Panc1 (cell line): ENCODE results near the gene CCT7. TPM values are rescaled to one million over a fixed set of nuclear protein-coding genes. Genes with fewer than 3 reads are reported as not detected.

Source experiments
- ATAC-seq: fragments of 200-7000 bp; cut with Tn5 transposase; 2 replicates; pipeline ENCODE4 v1.9.1; 2020; ENCODE audit warnings: mild to moderate bottlenecking, moderate library complexity
- BruUV-seq: library from RNA; stranded (reverse); fragments of 400-500 nt; replicated peaks from 2 replicates; lab custom pipeline; 2021; lab: Mats Ljungman, UMichigan
- CTCF ChIA-PET: fragments of 300-600 bp; sonication (Branson Sonifier 250); formaldehyde crosslinking; loops from one replicate; lab custom pipeline; 2022; ENCODE audit warnings: antibody characterized with exemption; lab: Charles Lee
- POLR2A ChIA-PET: fragments of 300-600 bp; sonication (Branson Sonifier 250); formaldehyde crosslinking; loops from one replicate; lab custom pipeline; 2022; ENCODE audit warnings: antibody characterized with exemption; lab: Charles Lee
- DNase-seq: peaks from one replicate; pipeline ENCODE4 v3.0.0-alpha.2; 2010; ENCODE audit warnings: low read depth, low spot score
- H3K27ac ChIP-seq: 2 replicates; pipeline ENCODE4 v1.5.1; 2011; ENCODE audit warnings: mild to moderate bottlenecking, low read length, inconsistent platforms
- H3K27me3 ChIP-seq: fragments of 200-500 bp; sonication (Bioruptor generic); 2 replicates; pipeline ENCODE4 v1.6.0; 2014; ENCODE audit warnings: low read length, inconsistent platforms; ENCODE audit not compliant: control insufficient read depth, insufficient read depth
- H3K36me3 ChIP-seq: fragments of 200-500 bp; sonication (Bioruptor generic); 2 replicates; pipeline ENCODE4 v1.5.1; 2014; ENCODE audit warnings: inconsistent platforms, mild to moderate bottlenecking, low read length, moderate library complexity; ENCODE audit not compliant: control insufficient read depth, insufficient read depth
- H3K4me1 ChIP-seq: 2 replicates; pipeline ENCODE4 v1.5.1; 2011; ENCODE audit warnings: inconsistent platforms, mild to moderate bottlenecking, low read length, moderate library complexity; ENCODE audit not compliant: control insufficient read depth, insufficient read depth
- H3K4me3 ChIP-seq, 2 experiments: 2 replicates each; pipeline ENCODE4 v1.5.1; 2011 to 2012; ENCODE audit warnings: low read depth in 2 of 2, low read length in 2 of 2, mild to moderate bottlenecking in 2 of 2, inconsistent platforms in 1 of 2, moderate library complexity in 1 of 2
- H3K9me3 ChIP-seq: fragments of 200-500 bp; sonication (Bioruptor generic); 2 replicates; pipeline ENCODE4 v1.5.1; 2014; ENCODE audit warnings: low read depth, mild to moderate bottlenecking, inconsistent platforms, low read length, moderate library complexity; ENCODE audit not compliant: control insufficient read depth, insufficient read depth
- POLR2AphosphoS5 ChIP-seq: IDR thresholded peaks from 2 replicates; pipeline ENCODE4 v1.6.1; 2012; ENCODE audit warnings: mild to moderate bottlenecking, low read depth, low read length, moderate library complexity
- SIN3A ChIP-seq: IDR thresholded peaks from 2 replicates; pipeline ENCODE4 v1.6.1; 2012; ENCODE audit warnings: low read depth, mild to moderate bottlenecking, low read length, moderate library complexity, borderline replicate concordance; ENCODE audit not compliant: insufficient read depth
- TCF7L2 ChIP-seq: IDR thresholded peaks from 2 replicates; pipeline ENCODE4 v1.6.1; 2011; ENCODE audit warnings: mild to moderate bottlenecking, low read depth, low read length, inconsistent platforms
- in situ Hi-C: cut with HindIII; loops from 2 replicates; pipeline ENCODE4 v1.10.0; 2016; ENCODE audit warnings: low sequenced_read_pairs, low pct_unique_long_range_greater_than_20kb
- intact Hi-C: fragments of 100-400 bp; cut with micrococcal nuclease; formaldehyde crosslinking; loops from one replicate; pipeline ENCODE4 v1.10.0; 2022; ENCODE audit not compliant: unreplicated experiment
- total RNA-seq: library from RNA; stranded (reverse); gene quantifications from one replicate; pipeline ENCODE4 v1.2.1, GENCODE V29; 2021; ENCODE audit not compliant: unreplicated experiment
- TF ChIP-seq, protein P1 (sequence below): fragments of 450-650 bp; IDR thresholded peaks from 2 replicates; pipeline ENCODE4 v1.5.1; 2017; ENCODE audit warnings: mild to moderate bottlenecking
- TF ChIP-seq, protein P2 (sequence below), 2 experiments: IDR thresholded peaks; 2 replicates each; pipeline ENCODE4 v1.6.1; 2011 to 2012; ENCODE audit warnings: low read depth in 2 of 2, control low read depth in 1 of 2, low read length in 1 of 2, mild to moderate bottlenecking in 1 of 2, moderate library complexity in 1 of 2; ENCODE audit not compliant: insufficient read depth in 1 of 2

CCT7 gene
- total RNA-seq, 1 experiment from 2014 or later = 426 TPM

DNA sequence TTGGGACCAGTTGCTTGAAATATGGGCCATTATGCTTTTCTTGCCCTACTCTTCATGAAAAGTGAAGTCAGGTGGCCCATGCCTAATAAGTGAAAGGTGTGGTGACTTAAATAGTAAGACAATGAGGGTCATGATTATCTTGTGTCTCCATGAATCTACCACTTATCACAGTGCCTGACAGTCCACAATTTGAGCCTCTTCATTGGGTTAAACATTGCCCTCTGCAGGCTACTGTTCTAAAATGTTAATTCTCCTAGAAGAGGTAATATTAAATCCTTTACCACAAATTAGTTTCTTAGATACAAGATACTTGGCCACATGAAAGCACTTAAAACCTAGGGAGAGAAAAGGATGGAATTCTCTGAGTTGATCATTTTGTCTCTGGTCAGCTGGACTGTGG is 55.2 kb downstream of the CCT7 start:
- DNase-seq = no peak
- ATAC-seq = no peak
- no peaks in the 10 kb centered on the region for H3K36me3 ChIP-seq
- in situ Hi-C loops (no loop called here), intact Hi-C loops (no loop called here)
- POLR2A ChIA-PET = no interaction called here
- 0 out of 2 replicates have a peak, but pooled peaks cover 5% of the 10 kb centered on the region for H3K4me1 ChIP-seq
- CTCF ChIA-PET = interaction anchor here (0.6 kb wide), 2 partner anchors 57 to 76 kb away, joined by 3 to 4 read pairs; no protein-coding TSS in a partner anchor
- no peak overlapping the region for H3K27ac ChIP-seq
- no TSS peak for BruUV-seq
- no peaks in the 10 kb centered on the region for H3K9me3 ChIP-seq
- no peak overlapping the region for H3K4me3 ChIP-seq
- TF ChIP-seq SIN3A (no peak), POLR2AphosphoS5 (no peak), TCF7L2 (no peak)
- TF ChIP-seq, protein P1, sequence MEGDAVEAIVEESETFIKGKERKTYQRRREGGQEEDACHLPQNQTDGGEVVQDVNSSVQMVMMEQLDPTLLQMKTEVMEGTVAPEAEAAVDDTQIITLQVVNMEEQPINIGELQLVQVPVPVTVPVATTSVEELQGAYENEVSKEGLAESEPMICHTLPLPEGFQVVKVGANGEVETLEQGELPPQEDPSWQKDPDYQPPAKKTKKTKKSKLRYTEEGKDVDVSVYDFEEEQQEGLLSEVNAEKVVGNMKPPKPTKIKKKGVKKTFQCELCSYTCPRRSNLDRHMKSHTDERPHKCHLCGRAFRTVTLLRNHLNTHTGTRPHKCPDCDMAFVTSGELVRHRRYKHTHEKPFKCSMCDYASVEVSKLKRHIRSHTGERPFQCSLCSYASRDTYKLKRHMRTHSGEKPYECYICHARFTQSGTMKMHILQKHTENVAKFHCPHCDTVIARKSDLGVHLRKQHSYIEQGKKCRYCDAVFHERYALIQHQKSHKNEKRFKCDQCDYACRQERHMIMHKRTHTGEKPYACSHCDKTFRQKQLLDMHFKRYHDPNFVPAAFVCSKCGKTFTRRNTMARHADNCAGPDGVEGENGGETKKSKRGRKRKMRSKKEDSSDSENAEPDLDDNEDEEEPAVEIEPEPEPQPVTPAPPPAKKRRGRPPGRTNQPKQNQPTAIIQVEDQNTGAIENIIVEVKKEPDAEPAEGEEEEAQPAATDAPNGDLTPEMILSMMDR = no peak
- TF ChIP-seq, protein P2, sequence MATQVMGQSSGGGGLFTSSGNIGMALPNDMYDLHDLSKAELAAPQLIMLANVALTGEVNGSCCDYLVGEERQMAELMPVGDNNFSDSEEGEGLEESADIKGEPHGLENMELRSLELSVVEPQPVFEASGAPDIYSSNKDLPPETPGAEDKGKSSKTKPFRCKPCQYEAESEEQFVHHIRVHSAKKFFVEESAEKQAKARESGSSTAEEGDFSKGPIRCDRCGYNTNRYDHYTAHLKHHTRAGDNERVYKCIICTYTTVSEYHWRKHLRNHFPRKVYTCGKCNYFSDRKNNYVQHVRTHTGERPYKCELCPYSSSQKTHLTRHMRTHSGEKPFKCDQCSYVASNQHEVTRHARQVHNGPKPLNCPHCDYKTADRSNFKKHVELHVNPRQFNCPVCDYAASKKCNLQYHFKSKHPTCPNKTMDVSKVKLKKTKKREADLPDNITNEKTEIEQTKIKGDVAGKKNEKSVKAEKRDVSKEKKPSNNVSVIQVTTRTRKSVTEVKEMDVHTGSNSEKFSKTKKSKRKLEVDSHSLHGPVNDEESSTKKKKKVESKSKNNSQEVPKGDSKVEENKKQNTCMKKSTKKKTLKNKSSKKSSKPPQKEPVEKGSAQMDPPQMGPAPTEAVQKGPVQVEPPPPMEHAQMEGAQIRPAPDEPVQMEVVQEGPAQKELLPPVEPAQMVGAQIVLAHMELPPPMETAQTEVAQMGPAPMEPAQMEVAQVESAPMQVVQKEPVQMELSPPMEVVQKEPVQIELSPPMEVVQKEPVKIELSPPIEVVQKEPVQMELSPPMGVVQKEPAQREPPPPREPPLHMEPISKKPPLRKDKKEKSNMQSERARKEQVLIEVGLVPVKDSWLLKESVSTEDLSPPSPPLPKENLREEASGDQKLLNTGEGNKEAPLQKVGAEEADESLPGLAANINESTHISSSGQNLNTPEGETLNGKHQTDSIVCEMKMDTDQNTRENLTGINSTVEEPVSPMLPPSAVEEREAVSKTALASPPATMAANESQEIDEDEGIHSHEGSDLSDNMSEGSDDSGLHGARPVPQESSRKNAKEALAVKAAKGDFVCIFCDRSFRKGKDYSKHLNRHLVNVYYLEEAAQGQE (IDR thresholded peaks at IDR 0.05; ENCODE audit: insufficient read depth in 1 of 2, low read depth in 2 of 2, low read length in 1 of 2) = no peak
- H3K27me3 ChIP-seq = peaks cover 20% of the 10 kb centered on the region

DNA sequence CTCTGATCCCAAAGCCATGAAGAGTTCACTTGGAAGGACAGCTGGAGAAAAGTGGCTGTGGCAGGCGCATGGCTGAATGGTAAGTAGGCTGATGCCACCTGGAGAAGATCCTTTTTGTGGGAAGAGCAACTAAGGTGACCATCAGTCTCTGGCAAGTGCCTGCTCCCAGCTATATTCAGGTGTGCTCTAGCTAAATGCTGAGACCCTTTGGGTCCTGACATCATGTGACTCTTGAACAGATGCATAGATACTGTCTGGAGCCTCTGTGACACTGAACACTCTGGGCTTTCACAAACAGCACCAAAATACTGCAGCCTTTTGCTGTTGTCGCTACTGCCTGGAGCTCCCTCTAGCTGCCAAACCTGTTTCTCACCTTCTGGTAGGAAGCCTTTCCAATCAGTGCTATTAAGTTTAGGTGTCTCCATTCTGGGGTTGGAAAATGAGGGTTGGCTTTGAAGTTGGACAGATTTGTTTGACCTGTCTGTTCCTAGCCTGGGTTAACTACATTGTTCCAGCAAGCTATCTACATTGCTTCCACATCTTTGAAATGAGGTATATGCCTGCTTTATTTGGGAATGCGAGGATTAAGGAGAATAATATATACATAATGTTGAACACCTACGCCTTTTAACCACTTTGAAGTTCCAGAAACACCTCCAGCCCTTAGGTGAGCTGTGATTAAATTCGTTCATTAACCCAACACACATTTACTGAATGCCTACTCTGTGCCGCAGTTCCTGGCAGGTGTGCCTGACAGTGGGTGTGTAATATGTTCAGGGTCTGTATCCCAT is 56.1 kb downstream of the CCT7 start:
- no peak for TF ChIP-seq SIN3A
- TF ChIP-seq, protein P2 (IDR thresholded peaks at IDR 0.05; ENCODE audit: insufficient read depth in 1 of 2, low read depth in 2 of 2, low read length in 1 of 2) = peak in 1 of 2 experiments; percentile 69; a peak in 1 of 4 replicates
- TF ChIP-seq, protein P1 = peak; percentile 92
- CTCF ChIA-PET = interaction anchor here (0.6 to 0.8 kb wide), 2 partner anchors 12 to 13 kb away, joined by 3 read pairs; no protein-coding TSS in a partner anchor
- Histone ChIP-seq H3K27ac (no peak overlapping the region), H3K4me3 (no peak overlapping the region), H3K27me3 (peaks cover 29% of the 10 kb centered on the region), H3K36me3 (no peaks in the 10 kb centered on the region), H3K4me1 (no peaks in the 10 kb centered on the region), H3K9me3 (no peaks in the 10 kb centered on the region)
- DNase-seq (peak; percentile 60), ATAC-seq (peak; percentile 50; the same call in 1 of the 2 replicates)
- in situ Hi-C loops = loop anchor here (10.0 kb wide), 1 partner anchor 55 kb away; the partner anchor contains the start of genes CCT7 and PRADC1
- intact Hi-C loops = no loop called here
- BruUV-seq = no TSS peak
- POLR2A ChIA-PET = no interaction called here
